ENCODE measurements around the gene DGKZ.

DNA sequence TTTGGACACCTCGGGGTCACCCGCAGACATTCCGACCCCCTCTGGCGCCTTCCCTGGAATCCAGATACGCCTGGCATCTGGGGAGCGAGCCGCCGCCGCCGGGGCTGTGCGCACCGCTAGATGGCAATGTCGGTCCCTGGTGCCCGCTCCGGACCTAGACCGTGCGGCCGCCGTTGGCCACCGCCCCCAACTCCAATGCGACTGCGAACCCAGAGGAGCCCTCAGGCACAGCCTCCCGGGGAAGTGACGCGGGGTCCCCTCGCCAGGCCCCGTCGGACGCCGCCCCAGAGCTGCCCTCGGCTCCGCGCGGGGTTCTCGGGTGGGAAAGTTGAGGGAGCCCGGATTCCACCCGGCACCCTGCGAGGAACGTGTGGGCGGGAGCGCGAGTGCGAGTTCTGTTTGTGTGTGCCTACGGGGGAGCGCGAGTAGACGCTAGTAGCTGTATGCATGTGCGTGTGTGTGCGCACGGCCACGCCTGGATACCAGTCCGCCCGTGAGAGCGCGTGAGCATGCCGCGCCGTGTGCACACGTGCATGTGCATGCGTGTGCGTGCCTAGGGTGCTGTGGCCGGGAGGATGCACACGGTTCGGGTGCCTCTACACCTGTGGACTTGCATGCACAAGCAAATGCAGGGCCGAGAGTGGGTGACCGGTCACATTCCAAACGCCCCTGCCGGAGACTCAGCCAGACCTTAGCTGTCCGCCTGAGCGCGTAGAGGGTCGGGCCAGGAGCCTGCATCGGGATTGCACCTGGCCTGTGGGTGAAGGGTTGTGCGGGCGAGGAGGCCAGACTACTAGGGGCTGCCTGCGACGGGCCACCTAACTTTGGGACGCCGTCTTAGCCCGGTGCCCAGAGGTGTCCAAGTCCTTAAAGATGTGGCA is 42.4 kb downstream of the DGKZ start:
- TF ChIP-seq, protein P1, sequence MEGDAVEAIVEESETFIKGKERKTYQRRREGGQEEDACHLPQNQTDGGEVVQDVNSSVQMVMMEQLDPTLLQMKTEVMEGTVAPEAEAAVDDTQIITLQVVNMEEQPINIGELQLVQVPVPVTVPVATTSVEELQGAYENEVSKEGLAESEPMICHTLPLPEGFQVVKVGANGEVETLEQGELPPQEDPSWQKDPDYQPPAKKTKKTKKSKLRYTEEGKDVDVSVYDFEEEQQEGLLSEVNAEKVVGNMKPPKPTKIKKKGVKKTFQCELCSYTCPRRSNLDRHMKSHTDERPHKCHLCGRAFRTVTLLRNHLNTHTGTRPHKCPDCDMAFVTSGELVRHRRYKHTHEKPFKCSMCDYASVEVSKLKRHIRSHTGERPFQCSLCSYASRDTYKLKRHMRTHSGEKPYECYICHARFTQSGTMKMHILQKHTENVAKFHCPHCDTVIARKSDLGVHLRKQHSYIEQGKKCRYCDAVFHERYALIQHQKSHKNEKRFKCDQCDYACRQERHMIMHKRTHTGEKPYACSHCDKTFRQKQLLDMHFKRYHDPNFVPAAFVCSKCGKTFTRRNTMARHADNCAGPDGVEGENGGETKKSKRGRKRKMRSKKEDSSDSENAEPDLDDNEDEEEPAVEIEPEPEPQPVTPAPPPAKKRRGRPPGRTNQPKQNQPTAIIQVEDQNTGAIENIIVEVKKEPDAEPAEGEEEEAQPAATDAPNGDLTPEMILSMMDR (IDR thresholded peaks at IDR 0.05): peak; percentile 78 to 89 (median 78)
- TF ChIP-seq POLR2A (IDR thresholded peaks at IDR 0.05): peak in 1 of 2 donors; percentile 1
